ENCODE data around the gene CCDC8. TPM values are rescaled to one million over a fixed set of nuclear protein-coding genes. Genes with fewer than 3 reads are reported as not detected.

Gene CCDC8
- total and polyA plus RNA-seq, 2 experiments from 2014 or later: 5.6 to 16.5 TPM

GRCh38 chr19:46453661-46454060, 40.3 kb upstream of the CCDC8 start:
- Histone ChIP-seq H3K4me2 (no peak overlapping the region), H4K20me1 (replicated peaks; ENCODE audit: insufficient read depth) (no peaks in the 10 kb centered on the region; the same call in 1 of the 2 replicates), H2AFZ (no peak overlapping the region), H3K79me2 (replicated peaks; ENCODE audit: insufficient read depth) (no peaks in the 10 kb centered on the region), H3K27ac (ENCODE audit: low read depth) (no peak overlapping the region), H3K27me3 (ENCODE audit: insufficient read depth) (no peaks in the 10 kb centered on the region), H3K9me2 (ENCODE audit: insufficient read depth) (no peaks in the 10 kb centered on the region), H3F3A (replicated peaks; ENCODE audit: low read depth) (no peaks in the 10 kb centered on the region), H3K4me3 (no peak overlapping the region), H3K36me3 (ENCODE audit: insufficient read depth) (no peaks in the 10 kb centered on the region), H3K4me1 (ENCODE audit: insufficient read depth) (no peaks in the 10 kb centered on the region)
- TF ChIP-seq POLR2AphosphoS5 (IDR thresholded peaks at IDR 0.05; ENCODE audit: low read depth) (no peak), ZNF331 (CRISPR knock-in tag; IDR thresholded peaks at IDR 0.05; ENCODE audit: low read depth) (no peak), JUNB (IDR thresholded peaks at IDR 0.05; ENCODE audit: unreplicated experiment) (no peak), ZNF462 (CRISPR knock-in tag; IDR thresholded peaks at IDR 0.05) (no peak), CREB1 (CRISPR knock-in tag; IDR thresholded peaks at IDR 0.05; ENCODE audit: low read depth) (no peak), EZH2 (IDR thresholded peaks at IDR 0.05; ENCODE audit: low read depth, unreplicated experiment) (no peak), REST (IDR thresholded peaks at IDR 0.05; ENCODE audit: unreplicated experiment) (no peak), NANOG (IDR thresholded peaks at IDR 0.05; ENCODE audit: borderline replicate concordance) (no peak), ETS1 (IDR thresholded peaks at IDR 0.05) (no peak), ZNF114 (CRISPR knock-in tag; IDR thresholded peaks at IDR 0.05) (no peak), STAT1 (IDR thresholded peaks at IDR 0.05; ENCODE audit: unreplicated experiment) (no peak), CTCF (conservative IDR thresholded peaks at IDR 0.05; ENCODE audit: low read depth in 2 of 2) (no peak)
- ATAC-seq: no peak
- Mint-ChIP-seq H3K27ac (no peak overlapping the region), H3K4me3 (no peak overlapping the region), H3K4me1 (no peaks in the 10 kb centered on the region), H3K27me3 (ENCODE audit: insufficient read depth, low read depth, poor library complexity) (no peaks in the 10 kb centered on the region), H3K9me3 (peaks cover 7% of the 10 kb centered on the region; the same call in 2 of the 3 replicates), H3K36me3 (ENCODE audit: low read depth) (no peaks in the 10 kb centered on the region)
- DNase-seq (ENCODE audit: low spot score): no peak
